H1 (cell line): Measurements from ENCODE around the gene ARV1. TPM values are rescaled to one million over a fixed set of nuclear protein-coding genes. Genes with fewer than 3 reads are reported as not detected.

Experiments used
- PHF8 ChIP-seq: fragments of 200-600 bp; sonication (generic); conservative IDR thresholded peaks from 2 replicates; pipeline ENCODE4 v1.7.1; 2012; ENCODE audit warnings: low read depth, mild to moderate bottlenecking, inconsistent platforms, low read length, moderate library complexity
- RBBP5 ChIP-seq: IDR thresholded peaks from 2 replicates; pipeline ENCODE4 v1.7.1; 2012; ENCODE audit warnings: low read depth, mild to moderate bottlenecking, inconsistent platforms, low read length, moderate library complexity, borderline replicate concordance
- RNF2 ChIP-seq: fragments of 200-900, 300-1000 bp; sonication (generic); IDR thresholded peaks from 2 replicates; pipeline ENCODE4 v1.7.1; 2016; ENCODE audit warnings: borderline replicate concordance, low read depth, mild to moderate bottlenecking, antibody characterized with exemption, low read length; ENCODE audit not compliant: poor library complexity, severe bottlenecking; ENCODE audit errors: missing control alignments
- TEAD4 ChIP-seq: IDR thresholded peaks from 2 replicates; pipeline ENCODE4 v1.6.1; 2012; ENCODE audit warnings: low read depth, low read length, inconsistent platforms, mixed read lengths
- polyA plus RNA-seq, 7 experiments: library from polyadenylated mRNA; depleted of rRNA in 3 of 7; stranded (reverse) in 5 of 7; unstranded in 2 of 7; fragments of >200 nt in 5 of 7; fragments of 200-250 nt in 2 of 7; gene quantifications; 1 replicate in 5 of 7; 2 replicates in 1 of 7; 4 replicates in 1 of 7; pipeline versions ENCODE4 v1.2.1 to v1.2.3, GENCODE V29; 2011 to 2013; ENCODE audit warnings: missing spikeins in 2 of 7, mixed read lengths in 2 of 7
- total RNA-seq: library from RNA; stranded (reverse); fragmentation: NEBNext Ultra II Directional; extraction: Animal tissue kit (Norgen Biotek cat#: 25700); gene quantifications from 2 replicates; pipeline ENCODE4 v1.2.1, GENCODE V29; 2021

ARV1 gene
- total and polyA plus RNA-seq, 2 of the 8 experiments (the other 6 are each of a cell fraction or from before 2014, with no cell fraction given) = 13.1 to 13.4 TPM

DNA sequence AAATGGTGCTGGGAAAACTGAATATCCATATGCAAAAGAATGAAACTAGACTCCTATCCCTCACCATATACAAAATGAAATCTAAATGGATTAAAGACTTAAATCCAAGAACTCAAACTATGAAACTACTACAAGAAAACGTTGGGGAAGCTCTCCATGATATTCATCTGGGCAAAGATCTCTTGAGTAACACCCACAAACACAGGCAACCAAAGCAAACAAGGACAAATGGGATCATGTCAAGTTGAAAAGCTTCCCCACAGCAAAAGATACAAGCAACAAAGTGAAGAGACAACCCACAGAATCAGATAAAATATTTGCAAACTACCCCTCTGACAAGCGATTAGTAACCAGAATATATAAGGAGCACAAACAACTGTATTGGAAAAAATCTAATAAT lies 14.0 kb upstream of the ARV1 start (continued):
- no peak for TF ChIP-seq RNF2
- TF ChIP-seq RBBP5 = no peak
- no peak for TF ChIP-seq TEAD4
- no peak for TF ChIP-seq PHF8
